H1 (cell line): Measurements from ENCODE around the gene ADSS1. TPM values are rescaled to one million over a fixed set of nuclear protein-coding genes. Genes with fewer than 3 reads are reported as not detected.
A peak's percentile ranks its signal among the peaks of the same experiment; 100 is the strongest.

Source experiments
- CTCF ChIA-PET: fragments of 300-600 bp; sonication (Branson Sonifier 250); formaldehyde crosslinking; loops from one replicate; lab custom pipeline; 2021; ENCODE audit not compliant: partially characterized antibody; lab: Charles Lee
- POLR2A ChIA-PET: fragments of 300-600 bp; sonication (Branson Sonifier 250); formaldehyde crosslinking; loops from one replicate; lab custom pipeline; 2021; ENCODE audit warnings: inconsistent platforms; ENCODE audit not compliant: partially characterized antibody; lab: Charles Lee
- DNase-seq, 2 experiments: peaks; one replicate each; pipeline versions ENCODE4 v3.0.0 to v3.0.0-alpha.2; 2010 to 2022; ENCODE audit warnings: low spot score in 2 of 2, low read depth in 1 of 2, mixed read lengths in 1 of 2
- FAIRE-seq: peaks from 2 replicates; lab custom pipeline; 2011; peaks lifted over from hg19 to GRCh38; lab: Jason Lieb, UNC
- H2AFZ ChIP-seq: 2 replicates; pipeline ENCODE4 v1.8.1; 2012; ENCODE audit warnings: low read length, inconsistent platforms
- H2AK5ac ChIP-seq: 2 replicates; pipeline ENCODE4 v1.6.1; 2013; ENCODE audit warnings: low read depth, low read length
- H2BK120ac ChIP-seq: replicated peaks from 2 replicates; pipeline ENCODE3; 2013; ENCODE audit warnings: low read depth, low read length, inconsistent platforms
- H2BK12ac ChIP-seq: 2 replicates; pipeline ENCODE4 v1.6.1; 2013; ENCODE audit warnings: low read depth, low read length
- H2BK15ac ChIP-seq: 2 replicates; pipeline ENCODE4 v1.6.1; 2013; ENCODE audit warnings: low read length
- H2BK20ac ChIP-seq: 2 replicates; pipeline ENCODE4 v1.6.1; 2013; ENCODE audit warnings: low read length
- H2BK5ac ChIP-seq: 2 replicates; pipeline ENCODE4 v1.6.1; 2013; ENCODE audit warnings: low read depth, low read length
- H3K14ac ChIP-seq: 2 replicates; pipeline ENCODE4 v1.6.1; 2013; ENCODE audit warnings: inconsistent platforms; ENCODE audit not compliant: insufficient read length
- H3K18ac ChIP-seq: 2 replicates; pipeline ENCODE4 v1.6.1; 2013; ENCODE audit warnings: low read length; ENCODE audit errors: extremely low read depth
- H3K23ac ChIP-seq: 2 replicates; pipeline ENCODE4 v1.6.1; 2013; ENCODE audit warnings: inconsistent platforms; ENCODE audit not compliant: insufficient read length
- H3K23me2 ChIP-seq: 2 replicates; pipeline ENCODE4 v1.6.1; 2013; ENCODE audit warnings: low read depth, low read length
- H3K27ac ChIP-seq: 2 replicates; pipeline ENCODE4 v1.6.1; 2011; ENCODE audit warnings: low read depth, low read length, inconsistent platforms
- H3K27me3 ChIP-seq, 4 experiments: replicated peaks in 1 of 4; 1 replicate in 1 of 4; 2 replicates in 3 of 4; pipeline versions ENCODE4 v1.6.1 to v1.8.1; 2011 to 2013; ENCODE audit warnings: low read length in 3 of 4, mild to moderate bottlenecking in 3 of 4, inconsistent platforms in 2 of 4, mixed read lengths in 2 of 4, moderate library complexity in 1 of 4; ENCODE audit not compliant: control insufficient read depth in 3 of 4, insufficient read depth in 3 of 4; ENCODE audit errors: extremely low read depth in 1 of 4
- H3K36me3 ChIP-seq, 4 experiments: 2 replicates each; pipeline versions ENCODE4 v1.6.1 to v1.8.1; 2011 to 2013; ENCODE audit warnings: mild to moderate bottlenecking in 4 of 4, low read length in 3 of 4, moderate library complexity in 2 of 4, control low read depth in 1 of 4, inconsistent platforms in 1 of 4; ENCODE audit not compliant: insufficient read depth in 4 of 4, control insufficient read depth in 2 of 4
- H3K4ac ChIP-seq: replicated peaks from 2 replicates; pipeline ENCODE3; 2013; ENCODE audit warnings: low read length, low read depth, mixed read lengths, inconsistent platforms; ENCODE audit not compliant: insufficient read length
- H3K4me1 ChIP-seq, 4 experiments: replicated peaks in 1 of 4; 1 replicate in 1 of 4; 2 replicates in 3 of 4; pipeline versions ENCODE4 v1.6.1 to v1.8.1; 2011 to 2013; ENCODE audit warnings: low read length in 3 of 4, inconsistent platforms in 2 of 4, mixed read lengths in 1 of 4; ENCODE audit not compliant: insufficient read depth in 4 of 4, control insufficient read depth in 3 of 4
- H3K4me2 ChIP-seq, 2 experiments: 2 replicates each; pipeline versions ENCODE4 v1.6.1 to v1.8.1; 2011 to 2013; ENCODE audit warnings: low read depth in 2 of 2, low read length in 2 of 2, control low read depth in 1 of 2, inconsistent platforms in 1 of 2, mild to moderate bottlenecking in 1 of 2; ENCODE audit not compliant: insufficient read depth in 1 of 2
- H3K4me3 ChIP-seq, 4 experiments: fragments of 200-600, 300-600 bp in 1 of 4; sonication (generic), shearing (Covaris generic), sonication (Bioruptor Twin) in 1 of 4; 2 replicates each; pipeline versions ENCODE4 v1.5.1 to v1.8.1; 2011 to 2016; ENCODE audit warnings: low read length in 4 of 4, low read depth in 3 of 4, control low read depth in 2 of 4, inconsistent platforms in 2 of 4, mild to moderate bottlenecking in 2 of 4, mixed read lengths in 1 of 4, moderate library complexity in 1 of 4; ENCODE audit not compliant: insufficient read depth in 2 of 4; ENCODE audit errors: extremely low read depth in 1 of 4
- H3K56ac ChIP-seq: replicated peaks from 2 replicates; pipeline ENCODE3; 2013; ENCODE audit warnings: low read depth, mild to moderate bottlenecking, mixed read lengths, low read length, inconsistent platforms; ENCODE audit not compliant: insufficient read length
- H3K79me1 ChIP-seq: 2 replicates; pipeline ENCODE4 v1.6.1; 2013; ENCODE audit warnings: low read depth, low read length, control low read depth
- H3K79me2 ChIP-seq, 2 experiments: 2 replicates each; pipeline versions ENCODE4 v1.6.1 to v1.8.1; 2012 to 2013; ENCODE audit warnings: low read length in 2 of 2, mild to moderate bottlenecking in 2 of 2, inconsistent platforms in 1 of 2; ENCODE audit not compliant: insufficient read depth in 2 of 2, control insufficient read depth in 1 of 2
- H3K9ac ChIP-seq, 4 experiments: replicated peaks in 1 of 4; 1 replicate in 1 of 4; 2 replicates in 3 of 4; pipeline versions ENCODE4 v1.6.1 to v1.8.1; 2011 to 2013; ENCODE audit warnings: low read depth in 3 of 4, low read length in 3 of 4, control low read depth in 2 of 4, mild to moderate bottlenecking in 2 of 4, moderate library complexity in 2 of 4, inconsistent platforms in 1 of 4; ENCODE audit errors: extremely low read depth in 1 of 4
- H3K9me3 ChIP-seq, 2 experiments: 2 replicates each; pipeline versions ENCODE4 v1.6.1 to v1.8.1; 2012 to 2013; ENCODE audit warnings: mild to moderate bottlenecking in 2 of 2, moderate library complexity in 2 of 2, control low read depth in 1 of 2, inconsistent platforms in 1 of 2, low read depth in 1 of 2, low read length in 1 of 2, mixed read lengths in 1 of 2; ENCODE audit not compliant: insufficient read depth in 2 of 2
- H4K20me1 ChIP-seq, 2 experiments: replicated peaks in 1 of 2; 2 replicates each; pipeline versions ENCODE3 to v1.8.1; 2011 to 2013; ENCODE audit warnings: inconsistent platforms in 2 of 2, low read length in 2 of 2, mild to moderate bottlenecking in 1 of 2; ENCODE audit not compliant: insufficient read depth in 2 of 2, control insufficient read depth in 1 of 2
- H4K5ac ChIP-seq: 2 replicates; pipeline ENCODE4 v1.6.1; 2013; ENCODE audit warnings: low read length, low read depth, mixed read lengths, inconsistent platforms; ENCODE audit not compliant: insufficient read length
- H4K8ac ChIP-seq: 2 replicates; pipeline ENCODE4 v1.8.0; 2013; ENCODE audit warnings: mild to moderate bottlenecking, moderate library complexity, low read length, inconsistent platforms; ENCODE audit not compliant: insufficient read depth; ENCODE audit errors: extremely low read depth
- H4K91ac ChIP-seq: replicated peaks from 2 replicates; pipeline ENCODE3; 2013; ENCODE audit warnings: low read length, mixed read lengths, inconsistent platforms; ENCODE audit not compliant: insufficient read length
- BCL11A ChIP-seq, 2 experiments: IDR thresholded peaks; one replicate each; pipeline ENCODE4 v1.6.1; 2011; ENCODE audit warnings: low read depth in 2 of 2, low read length in 2 of 2, mild to moderate bottlenecking in 2 of 2
- GTF2F1 ChIP-seq: IDR thresholded peaks from 2 replicates; pipeline ENCODE4 v1.6.1; 2012; ENCODE audit warnings: low read depth, low read length, improper control_type of control experiment, borderline replicate concordance
- HDAC2 ChIP-seq, 2 experiments: fragments of 300-600 bp in 1 of 2; sonication (generic) in 1 of 2; IDR thresholded peaks; 2 replicates each; pipeline ENCODE4 v1.6.1; 2011 to 2012; ENCODE audit warnings: low read depth in 2 of 2, low read length in 2 of 2, mild to moderate bottlenecking in 2 of 2, moderate library complexity in 2 of 2, borderline replicate concordance in 1 of 2, inconsistent platforms in 1 of 2
- HDAC6 ChIP-seq: IDR thresholded peaks from one replicate; pipeline ENCODE4 v1.7.1; 2012; ENCODE audit warnings: low read depth, mild to moderate bottlenecking, inconsistent platforms, low read length, moderate library complexity
- KDM5A ChIP-seq: fragments of 200-600 bp; IDR thresholded peaks from 2 replicates; pipeline ENCODE4 v1.7.1; 2012; ENCODE audit warnings: mild to moderate bottlenecking, low read length, inconsistent platforms, mixed read lengths
- NRF1 ChIP-seq: IDR thresholded peaks from 2 replicates; pipeline ENCODE4 v1.6.1; 2011; ENCODE audit warnings: mild to moderate bottlenecking, low read depth, low read length, improper control_type of control experiment
- RAD21 ChIP-seq, 2 experiments: IDR thresholded peaks in 1 of 2; conservative IDR thresholded peaks in 1 of 2; 2 replicates each; pipeline ENCODE4 v1.6.1; 2011; ENCODE audit warnings: low read depth in 2 of 2, low read length in 2 of 2, improper control_type of control experiment in 1 of 2, inconsistent platforms in 1 of 2, mild to moderate bottlenecking in 1 of 2, moderate library complexity in 1 of 2
- SIX5 ChIP-seq: IDR thresholded peaks from 2 replicates; pipeline ENCODE4 v1.6.1; 2011; ENCODE audit warnings: mild to moderate bottlenecking, low read depth, low read length
- SP4 ChIP-seq: IDR thresholded peaks from 2 replicates; pipeline ENCODE4 v1.6.1; 2012; ENCODE audit warnings: low read length, inconsistent platforms
- TAF1 ChIP-seq: IDR thresholded peaks from 2 replicates; pipeline ENCODE4 v1.6.1; 2011; ENCODE audit warnings: mild to moderate bottlenecking, low read depth, low read length
- YY1 ChIP-seq: IDR thresholded peaks from 2 replicates; pipeline ENCODE4 v1.6.1; 2011; ENCODE audit warnings: low read depth, mild to moderate bottlenecking, low read length
- WGBS, 2 experiments: shearing (Covaris generic) in 1 of 2; methylation state at CpG; one replicate each; pipeline versions ENCODE4 v1.1.6 to v1.1.7; 2013 to 2015; ENCODE audit warnings: low lambda C conversion rate in 2 of 2, mixed read lengths in 2 of 2, inconsistent platforms in 1 of 2, low coverage in 1 of 2, missing lambda C conversion rate in 1 of 2; ENCODE audit not compliant: insufficient replicate concordance in 2 of 2, insufficient coverage in 1 of 2, insufficient read length in 1 of 2; ENCODE audit errors: extremely low coverage in 1 of 2, missing lambda C conversion rate in 1 of 2; 5-methylcytosine and 5-hydroxymethylcytosine counted together
- polyA plus RNA-seq, 7 experiments: library from polyadenylated mRNA; depleted of rRNA in 3 of 7; stranded (reverse) in 5 of 7; unstranded in 2 of 7; fragments of >200 nt in 5 of 7; fragments of 200-250 nt in 2 of 7; gene quantifications; 1 replicate in 5 of 7; 2 replicates in 1 of 7; 4 replicates in 1 of 7; pipeline versions ENCODE4 v1.2.1 to v1.2.3, GENCODE V29; 2011 to 2013; ENCODE audit warnings: missing spikeins in 2 of 7, mixed read lengths in 2 of 7
- total RNA-seq: library from RNA; stranded (reverse); fragmentation: NEBNext Ultra II Directional; extraction: Animal tissue kit (Norgen Biotek cat#: 25700); gene quantifications from 2 replicates; pipeline ENCODE4 v1.2.1, GENCODE V29; 2021
- TF ChIP-seq, protein P1 (sequence below): IDR thresholded peaks from 2 replicates; pipeline ENCODE4 v1.6.1; 2012; ENCODE audit warnings: inconsistent platforms

The ADSS1 gene
- total and polyA plus RNA-seq, 2 of the 8 experiments (the other 6 are each of a cell fraction or from before 2014, with no cell fraction given), result 7.1 to 7.9 TPM

- no peak overlapping the region for H3K4me2 ChIP-seq
- H2BK15ac ChIP-seq, result peak overlapping the region; percentile 72; the same call in 1 of the 2 replicates
- no peak overlapping the region for H3K56ac ChIP-seq
- H3K9ac ChIP-seq, result no peak overlapping the region
- no peak overlapping the region for H3K14ac ChIP-seq
- H2BK12ac ChIP-seq, result peak overlapping the region; percentile 93; the same call in 1 of the 2 replicates
- H2BK120ac ChIP-seq, result no peak overlapping the region
- POLR2A ChIA-PET, result interaction anchor here (1.2 to 9.8 kb wide), 4 partner anchors 8 to 20 kb away, joined by 3 to 94 read pairs (median 38); no protein-coding TSS in a partner anchor
- WGBS, 2 experiments, result 90% methylated on average over 10 of the region's 10 CpGs; no CpG with 5 or more reads in 1 of the 2 experiments
- no peaks in the 10 kb centered on the region for H3K79me2 ChIP-seq
- H3K79me1 ChIP-seq, result no peaks in the 10 kb centered on the region
- H3K9me3 ChIP-seq, result no peaks in the 10 kb centered on the region
- no peak overlapping the region for H3K4me3 ChIP-seq
- no peaks in the 10 kb centered on the region for H3K36me3 ChIP-seq
- no peaks in the 10 kb centered on the region for H4K20me1 ChIP-seq
- H2BK5ac ChIP-seq, result no peak overlapping the region
- H3K23ac ChIP-seq, result no peak overlapping the region
- H3K23me2 ChIP-seq, result peaks cover 12% of the 10 kb centered on the region; the same call in 1 of the 2 replicates
- no peak overlapping the region for H4K91ac ChIP-seq
- no peak overlapping the region for H3K27ac ChIP-seq
- peak overlapping the region; percentile 89; the same call in 1 of the 2 replicates for H2BK20ac ChIP-seq
- 0 out of 2 replicates have a peak overlapping the region, but pooled peaks have one; percentile 7 for H3K18ac ChIP-seq
- FAIRE-seq (no peak), DNase-seq (no peak)
- no peak overlapping the region for H2AK5ac ChIP-seq
- H4K5ac ChIP-seq, result no peak overlapping the region
- no peak overlapping the region for H4K8ac ChIP-seq
- peaks cover 11 to 55% (median 42%) of the 10 kb centered on the region in 4 experiments for H3K4me1 ChIP-seq
- no peak overlapping the region for H2AFZ ChIP-seq
- H3K4ac ChIP-seq, result no peak overlapping the region
- CTCF ChIA-PET, result interaction anchor here (0.7 to 1.8 kb wide), 6 partner anchors 18 to 42 kb away, joined by 3 to 8 read pairs (median 4); no protein-coding TSS in a partner anchor
- no peaks in the 10 kb centered on the region; a peak in 2 of 7 replicates for H3K27me3 ChIP-seq
- no peak for TF ChIP-seq NRF1
- TF ChIP-seq BCL11A (IDR thresholded peaks at IDR 0.05; ENCODE audit: low read depth in 2 of 2, low read length in 2 of 2), result no peak
- TF ChIP-seq HDAC6, result no peak
- TF ChIP-seq KDM5A, result no peak
- TF ChIP-seq, protein P1, sequence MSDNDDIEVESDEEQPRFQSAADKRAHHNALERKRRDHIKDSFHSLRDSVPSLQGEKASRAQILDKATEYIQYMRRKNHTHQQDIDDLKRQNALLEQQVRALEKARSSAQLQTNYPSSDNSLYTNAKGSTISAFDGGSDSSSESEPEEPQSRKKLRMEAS, result no peak
- TF ChIP-seq RAD21 (IDR thresholded peaks at IDR 0.05 in 1 of 2, conservative IDR thresholded peaks at IDR 0.05 in 1 of 2; ENCODE audit: low read depth in 2 of 2, low read length in 2 of 2), result no peak
- no peak for TF ChIP-seq YY1
- TF ChIP-seq SIX5, result no peak
- no peak for TF ChIP-seq TAF1
- TF ChIP-seq HDAC2 (IDR thresholded peaks at IDR 0.05; ENCODE audit: borderline replicate concordance in 1 of 2, low read depth in 2 of 2, low read length in 2 of 2), result no peak
- no peak for TF ChIP-seq SP4
- no peak for TF ChIP-seq GTF2F1
These were observed 39.6 kb upstream of the ADSS1 start for GRCh38 chr14:104684449-104684821.
